Activated CD4-positive, alpha-beta T cell treated with anti-CD3 and anti-CD28 coated beads, Interleukin-10, Interleukin-2, amounts not matched to agents 100 ng/mL and 50 ng/mL, durations not matched to agents 16 hours and 8 hours (primary cell): Measurements from ENCODE around the gene SDC3.
A peak's percentile ranks its signal among the peaks of the same experiment; 100 is the strongest.
"Not testable (repeated sequence)": the region's sequence is repeated elsewhere in the genome, so short reads cannot be mapped to it uniquely, and the experiment has no call there.

Experiments used
- DNase-seq: peaks from one replicate; pipeline ENCODE4 v3.0.0-alpha.2; 2020

Gene SDC3

GRCh38 chr1:30874176-30874575 is 34.4 kb downstream of the SDC3 start:
- no peak for DNase-seq

GRCh38 chr1:30872948-30873263 is 35.7 kb downstream of the SDC3 start:
- no peak for DNase-seq

DNA sequence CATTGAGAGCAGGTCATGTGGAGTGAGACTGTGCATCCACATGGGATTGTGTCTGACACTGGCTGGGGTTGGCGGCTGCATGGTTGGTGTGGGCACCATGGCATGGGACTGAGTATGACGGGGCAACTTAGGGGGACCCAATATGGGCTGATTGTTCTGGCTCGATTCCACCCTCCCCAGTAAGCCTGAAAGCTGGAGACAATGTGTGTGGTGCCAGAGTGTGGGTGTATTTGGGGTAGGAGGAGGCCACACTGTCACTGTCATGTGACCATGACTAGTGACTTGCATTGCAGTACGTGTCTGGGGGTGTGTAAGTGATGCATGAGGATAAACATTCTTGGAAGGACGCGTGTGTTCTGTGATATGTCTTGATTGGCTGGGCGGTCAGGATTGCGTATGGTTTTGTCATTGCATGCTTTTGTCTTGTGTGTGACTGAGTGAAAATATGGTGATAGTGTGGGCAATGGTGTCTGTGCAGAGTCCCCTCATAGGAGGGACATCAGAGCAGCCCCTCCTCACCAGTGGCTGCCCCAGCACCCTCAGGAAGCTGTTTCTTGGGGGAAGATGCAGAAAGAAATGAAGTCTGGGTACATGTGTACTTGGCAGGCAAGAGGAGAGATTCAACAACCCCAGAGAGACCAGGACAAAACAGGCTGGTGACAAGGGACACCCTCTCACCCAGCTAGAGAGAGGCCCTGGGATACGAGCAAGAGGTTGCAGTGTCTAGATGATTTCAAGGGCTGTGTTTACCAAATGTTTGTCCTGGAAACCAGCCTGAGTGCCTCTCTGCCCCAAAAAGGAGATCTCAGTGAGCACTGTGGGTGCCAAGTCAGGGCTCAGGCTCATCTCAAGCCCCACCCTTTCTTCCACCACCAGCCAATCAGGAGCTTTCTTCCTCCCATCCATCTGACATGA is 36.3 kb downstream of the SDC3 start:
- DNase-seq: peak; percentile 7

GRCh38 chr1:30871276-30871871 is 37.2 kb downstream of the SDC3 start:
- no peak for DNase-seq

- no peak for DNase-seq
Observed at GRCh38 chr1:30870656-30871055, 37.9 kb downstream of the SDC3 start.

GRCh38 chr1:30870035-30870434 is 38.5 kb downstream of the SDC3 start:
- DNase-seq: no peak

GRCh38 chr1:30868833-30869435 is 39.6 kb downstream of the SDC3 start:
- DNase-seq: peak; percentile 52

DNA sequence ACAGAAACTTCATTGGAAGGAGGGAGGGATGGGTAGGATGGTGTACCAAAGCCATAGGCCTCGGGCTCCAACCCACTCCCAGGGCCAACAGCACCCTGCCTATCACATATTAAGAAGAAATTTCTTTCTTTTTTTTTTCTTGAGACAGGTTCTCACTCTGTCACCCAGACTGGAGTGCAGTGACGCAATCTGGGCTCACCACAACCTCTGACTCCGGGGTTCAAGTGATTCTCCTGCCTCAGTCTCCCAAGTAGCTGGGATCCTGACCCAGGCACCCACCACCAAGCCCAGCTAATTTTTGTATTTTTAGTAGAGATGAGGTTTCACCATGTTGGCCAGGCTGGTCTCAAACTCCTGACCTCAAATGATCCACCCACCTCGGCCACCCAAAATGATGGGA is 40.5 kb downstream of the SDC3 start:
- not testable (repeated sequence) for DNase-seq

DNA sequence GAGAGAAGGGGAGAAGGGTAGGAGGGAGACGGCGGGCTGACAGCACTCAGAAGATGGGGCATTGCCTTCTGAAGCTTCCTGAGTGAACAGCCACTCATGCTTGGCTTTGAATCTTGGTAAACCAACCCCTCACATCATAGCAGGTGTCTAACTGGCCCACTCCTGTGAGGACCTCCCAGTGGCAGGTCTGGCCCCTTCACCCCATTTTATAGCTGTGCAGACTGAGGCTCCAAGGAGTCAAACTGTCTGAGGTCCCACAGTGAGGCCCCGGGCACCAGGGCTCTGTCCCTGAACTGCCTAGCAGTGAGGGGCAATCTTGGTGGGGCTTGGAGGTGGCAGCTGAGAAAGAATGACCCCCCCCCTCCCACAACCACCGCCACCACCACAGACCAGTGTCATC is 41.0 kb downstream of the SDC3 start:
- DNase-seq: no peak

GRCh38 chr1:30866594-30866993 is 42.0 kb downstream of the SDC3 start:
- no peak for DNase-seq

DNA sequence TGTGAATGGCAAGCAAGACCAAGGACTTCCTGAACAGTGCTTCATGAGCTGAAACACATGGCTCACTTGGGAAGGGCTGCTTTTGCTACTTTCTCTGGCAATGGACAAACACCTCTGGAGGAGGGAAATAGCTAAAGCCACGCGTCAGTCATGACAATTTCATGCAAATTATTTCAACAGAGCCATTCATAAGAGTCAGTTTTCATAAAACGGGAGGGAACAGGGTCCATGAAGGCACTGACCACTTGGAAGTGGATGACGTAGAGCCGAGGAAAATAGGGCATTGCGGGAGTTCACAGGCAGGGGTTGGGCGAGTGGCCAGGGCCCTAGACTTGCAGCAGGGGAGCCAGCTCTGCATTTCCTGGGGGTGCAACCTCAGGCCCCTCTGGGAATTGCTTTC is 43.9 kb downstream of the SDC3 start:
- DNase-seq: no peak

DNA sequence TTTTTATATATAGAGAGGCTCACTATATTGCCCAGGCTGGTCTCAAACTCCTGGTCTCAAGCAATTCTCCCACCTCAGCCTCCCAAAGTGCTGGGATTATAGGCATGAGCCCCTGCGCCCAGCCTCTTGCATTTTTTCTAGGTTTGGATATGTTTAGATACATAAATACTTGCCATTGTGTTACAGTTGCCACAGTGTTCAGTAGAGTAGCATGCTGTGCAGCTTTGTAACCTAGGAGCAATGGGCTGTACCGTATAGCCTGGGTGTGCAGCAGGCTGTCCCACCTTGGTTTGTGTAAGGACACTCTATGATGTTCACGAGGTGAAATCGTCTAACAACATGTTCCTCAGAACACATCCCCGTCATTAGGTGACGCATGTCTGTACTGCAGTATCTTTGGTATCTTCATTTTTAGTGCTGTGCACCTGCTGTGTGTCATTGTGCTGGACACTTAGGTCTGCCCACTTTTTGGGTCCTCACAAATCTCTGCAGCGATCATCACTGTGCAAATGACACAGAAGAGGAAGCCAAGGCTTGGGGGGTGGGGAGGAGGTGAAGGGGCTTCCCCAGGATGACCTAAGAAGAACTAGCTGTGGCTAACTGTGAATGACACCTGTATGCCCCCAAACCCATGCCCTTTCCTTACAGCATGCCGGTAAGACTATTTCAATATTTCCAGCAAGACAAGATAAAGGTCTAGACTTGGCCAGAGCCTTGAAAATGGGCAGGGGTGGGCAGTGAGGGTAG is 44.5 kb downstream of the SDC3 start:
- DNase-seq: no peak

GRCh38 chr1:30860320-30860652 is 48.3 kb downstream of the SDC3 start:
- no peak for DNase-seq

- no peak for DNase-seq
Observed at GRCh38 chr1:30857964-30858363, 50.6 kb downstream of the SDC3 start.

DNA sequence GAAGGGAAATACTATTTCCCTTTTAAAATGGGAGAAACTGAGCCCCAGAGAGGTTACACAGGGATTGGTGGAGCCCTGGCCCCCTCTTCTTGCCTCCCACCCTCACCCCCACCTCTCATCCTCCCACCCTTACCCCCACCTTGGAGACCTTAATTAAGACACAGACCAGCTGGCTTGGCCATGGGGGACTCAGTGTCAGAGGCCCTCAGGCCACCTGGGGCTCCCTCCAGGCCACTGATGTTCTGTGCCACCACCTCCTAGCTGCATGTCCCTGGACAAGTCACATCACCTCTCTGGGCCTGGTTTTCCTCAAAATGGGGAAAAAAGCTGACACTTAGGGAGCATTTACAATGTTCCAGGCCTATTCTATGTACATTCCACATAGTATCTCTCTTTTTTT is 51.5 kb downstream of the SDC3 start:
- DNase-seq: no peak

DNA sequence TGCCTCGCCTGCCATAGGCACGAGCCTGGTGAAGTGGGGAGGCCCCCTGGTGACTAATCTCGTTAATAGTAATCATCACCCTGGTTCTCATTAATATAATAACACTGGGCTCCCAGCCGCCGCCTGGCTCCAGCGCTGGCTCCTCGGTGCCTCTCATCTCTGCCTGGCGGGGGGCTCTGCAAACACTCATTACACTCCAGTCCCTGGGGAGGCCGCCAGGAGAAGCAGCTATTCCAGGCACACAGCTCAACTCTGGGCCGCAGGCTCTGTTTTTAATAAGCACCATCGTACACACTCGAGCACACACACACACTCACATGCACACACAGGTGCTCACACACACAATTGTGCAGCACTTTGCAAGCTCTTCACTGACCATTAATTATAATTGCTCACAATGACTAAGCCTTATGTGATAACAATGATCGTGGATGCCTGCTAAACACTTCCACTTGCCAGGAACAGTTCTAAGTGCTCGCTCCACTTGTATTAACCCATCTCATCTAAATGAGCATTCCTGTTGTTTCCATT is 52.2 kb downstream of the SDC3 start:
- no peak for DNase-seq

DNA sequence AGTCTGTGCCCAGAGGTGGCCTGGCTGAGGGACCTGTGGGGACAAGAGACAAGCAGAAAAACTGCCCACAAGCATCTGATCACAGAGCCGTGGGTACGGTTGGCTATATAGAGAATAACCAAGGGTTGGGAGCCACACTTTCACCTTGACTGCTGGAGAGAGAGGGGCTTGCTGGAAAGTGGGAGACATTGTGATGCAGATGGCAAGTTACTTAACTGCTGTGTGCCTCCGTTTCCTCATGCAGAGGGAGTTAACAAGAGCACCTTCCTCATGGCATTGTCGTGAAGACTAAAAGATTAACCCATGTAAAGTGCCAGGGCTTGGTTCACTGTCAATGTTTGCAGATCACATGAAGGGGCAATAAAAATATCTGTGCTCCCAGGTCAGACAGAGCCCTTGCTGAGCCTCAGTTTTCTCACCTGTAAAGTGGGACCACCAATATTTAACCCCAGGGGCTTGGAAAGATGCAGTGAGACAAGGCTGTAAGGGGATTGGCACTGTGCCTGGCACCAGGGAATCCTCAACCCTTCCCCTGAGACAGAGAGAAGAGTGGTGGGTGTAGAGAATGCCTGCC is 52.8 kb downstream of the SDC3 start:
- no peak for DNase-seq

DNA sequence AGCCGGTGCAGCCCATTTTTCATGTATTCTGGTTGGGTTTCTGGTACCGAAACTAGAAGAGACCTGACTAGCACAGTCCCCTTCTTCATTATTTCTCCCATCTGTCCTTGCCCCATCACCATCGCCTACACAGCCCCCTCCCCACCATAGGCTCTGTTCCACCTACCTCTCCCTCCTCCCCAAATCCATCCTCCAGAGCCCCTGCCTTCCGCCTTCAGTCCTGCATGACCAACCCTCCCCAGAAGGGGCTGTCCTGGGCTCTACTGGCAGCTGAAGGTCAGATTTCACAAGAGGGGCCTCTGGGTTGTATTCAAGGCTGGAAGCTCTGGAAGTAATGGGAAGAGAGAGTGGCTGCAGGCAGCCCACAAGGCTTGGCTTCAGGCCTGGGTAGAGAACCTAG is 55.2 kb downstream of the SDC3 start:
- no peak for DNase-seq

GRCh38 chr1:30852026-30852425 is 56.5 kb downstream of the SDC3 start:
- DNase-seq: no peak

DNA sequence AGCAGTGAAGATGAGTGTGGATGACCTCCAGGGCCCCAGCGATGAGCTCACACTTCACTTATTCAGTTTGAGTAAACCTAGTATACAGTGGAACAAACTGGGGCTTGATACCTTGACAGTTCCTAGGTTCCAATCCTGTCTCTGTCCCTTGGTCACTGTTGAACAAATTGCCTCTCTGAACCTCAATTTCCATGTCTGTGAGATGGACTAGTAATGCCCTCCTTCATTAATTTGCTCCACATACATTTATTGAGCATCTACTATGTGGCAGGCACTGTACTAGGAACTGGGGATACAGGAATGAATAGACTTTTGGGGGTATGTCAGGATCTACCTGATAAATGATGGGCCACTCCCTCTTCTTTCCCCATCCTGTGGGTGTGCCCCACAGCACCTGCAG is 57.3 kb downstream of the SDC3 start:
- DNase-seq: no peak

- no peak for DNase-seq
Observed at GRCh38 chr1:30850607-30851006, 58.0 kb downstream of the SDC3 start.

- no peak for DNase-seq
Observed at GRCh38 chr1:30848130-30848529, 60.4 kb downstream of the SDC3 start.

- DNase-seq: no peak
Observed at GRCh38 chr1:30847358-30847972, 61.1 kb downstream of the SDC3 start.
